ENCODE data around the gene MAB21L3.

Gene MAB21L3

GRCh38 chr1:116096013-116096618 lies 15.1 kb upstream of the MAB21L3 start:
- CTCF ChIA-PET = no interaction called here
- POLR2A ChIA-PET = no interaction called here

GRCh38 chr1:116097626-116098025 lies 13.6 kb upstream of the MAB21L3 start:
- no peaks in the 10 kb centered on the region for H3K27me3 ChIP-seq (replicated peaks in 2 of 5; ENCODE audit: control insufficient read depth in 4 of 5, insufficient read depth in 5 of 5, low read length in 4 of 5)
- H3K27ac ChIP-seq (ENCODE audit: insufficient read depth in 1 of 2, low read depth in 1 of 2, low read length in 2 of 2, poor library complexity in 1 of 2, severe bottlenecking in 2 of 2) = no peak overlapping the region
- no peak for DNase-seq
- H3K4me3 ChIP-seq (ENCODE audit: control insufficient read depth in 1 of 7, extremely low read depth in 1 of 7, insufficient read depth in 4 of 7, low read depth in 2 of 7, low read length in 6 of 7) = no peak overlapping the region
- no peaks in the 10 kb centered on the region for H3K4me1 ChIP-seq (ENCODE audit: control extremely low read depth in 1 of 4, control insufficient read depth in 4 of 4, insufficient read depth in 4 of 4, low read length in 3 of 4)
- ChIA-PET CTCF (no interaction called here), POLR2A (no interaction called here)
- no peaks in the 10 kb centered on the region for H3K36me3 ChIP-seq (ENCODE audit: control insufficient read depth in 4 of 4, insufficient read depth in 4 of 4, low read length in 3 of 4)
- peaks cover 0 to 23% (median 3%) of the 10 kb centered on the region in 5 experiments for H3K9me3 ChIP-seq (ENCODE audit: control extremely low read depth in 1 of 5, control insufficient read depth in 4 of 5, insufficient read depth in 2 of 5, low read depth in 1 of 5, low read length in 4 of 5)
- no CpG with 5 or more reads among the region's 1 CpG for WGBS (ENCODE audit: insufficient coverage)

More at GRCh38 chr1:116096013-116096618, 15.1 kb upstream of the MAB21L3 start:
- no CpG with 5 or more reads among the region's 1 CpG for WGBS (ENCODE audit: insufficient coverage)
- Histone ChIP-seq H3K27me3 (replicated peaks in 2 of 5; ENCODE audit: control insufficient read depth in 4 of 5, insufficient read depth in 5 of 5, low read length in 4 of 5) (no peaks in the 10 kb centered on the region), H3K4me1 (ENCODE audit: control extremely low read depth in 1 of 4, control insufficient read depth in 4 of 4, insufficient read depth in 4 of 4, low read length in 3 of 4) (no peaks in the 10 kb centered on the region), H3K27ac (ENCODE audit: insufficient read depth in 1 of 2, low read depth in 1 of 2, low read length in 2 of 2, poor library complexity in 1 of 2, severe bottlenecking in 2 of 2) (no peak overlapping the region), H3K36me3 (ENCODE audit: control insufficient read depth in 4 of 4, insufficient read depth in 4 of 4, low read length in 3 of 4) (no peaks in the 10 kb centered on the region), H3K9me3 (ENCODE audit: control extremely low read depth in 1 of 5, control insufficient read depth in 4 of 5, insufficient read depth in 2 of 5, low read depth in 1 of 5, low read length in 4 of 5) (peaks cover 0 to 39% (median 6%) of the 10 kb centered on the region in 5 experiments), H3K4me3 (ENCODE audit: control insufficient read depth in 1 of 7, extremely low read depth in 1 of 7, insufficient read depth in 4 of 7, low read depth in 2 of 7, low read length in 6 of 7) (no peak overlapping the region)
- no peak for DNase-seq

GRCh38 chr1:116099379-116099778 lies 11.8 kb upstream of the MAB21L3 start:
- ChIA-PET POLR2A (interaction anchor here (0.6 kb wide), 1 partner anchor 179 kb away, joined by 3 read pairs; no protein-coding TSS in a partner anchor), CTCF (interaction anchor here (0.9 kb wide), 1 partner anchor 69 kb away, joined by 3 read pairs; no protein-coding TSS in a partner anchor)
- no peak overlapping the region for H3K27ac ChIP-seq (ENCODE audit: insufficient read depth in 1 of 2, low read depth in 1 of 2, low read length in 2 of 2, poor library complexity in 1 of 2, severe bottlenecking in 2 of 2)
- no peak overlapping the region for H3K4me3 ChIP-seq (ENCODE audit: control insufficient read depth in 1 of 7, extremely low read depth in 1 of 7, insufficient read depth in 4 of 7, low read depth in 2 of 7, low read length in 6 of 7)
- no peak for DNase-seq
- H3K4me1 ChIP-seq (ENCODE audit: control extremely low read depth in 1 of 4, control insufficient read depth in 4 of 4, insufficient read depth in 4 of 4, low read length in 3 of 4) = no peaks in the 10 kb centered on the region
- H3K27me3 ChIP-seq (replicated peaks in 2 of 5; ENCODE audit: control insufficient read depth in 4 of 5, insufficient read depth in 5 of 5, low read length in 4 of 5) = no peaks in the 10 kb centered on the region
- H3K36me3 ChIP-seq (ENCODE audit: control insufficient read depth in 4 of 4, insufficient read depth in 4 of 4, low read length in 3 of 4) = no peaks in the 10 kb centered on the region
- peaks cover 0 to 15% (median 0%) of the 10 kb centered on the region in 5 experiments for H3K9me3 ChIP-seq (ENCODE audit: control extremely low read depth in 1 of 5, control insufficient read depth in 4 of 5, insufficient read depth in 2 of 5, low read depth in 1 of 5, low read length in 4 of 5)
- 95% methylated on average over 4 of the region's 4 CpGs for WGBS (ENCODE audit: insufficient coverage)

GRCh38 chr1:116099919-116100318 lies 11.3 kb upstream of the MAB21L3 start:
- POLR2A ChIA-PET = interaction anchor here (0.6 kb wide), 1 partner anchor 179 kb away, joined by 3 read pairs; no protein-coding TSS in a partner anchor
- CTCF ChIA-PET = no interaction called here
- no peaks in the 10 kb centered on the region for H3K4me1 ChIP-seq (ENCODE audit: control extremely low read depth in 1 of 4, control insufficient read depth in 4 of 4, insufficient read depth in 4 of 4, low read length in 3 of 4)
- 100% methylated on average over 2 of the region's 2 CpGs for WGBS (ENCODE audit: insufficient coverage)
- H3K36me3 ChIP-seq (ENCODE audit: control insufficient read depth in 4 of 4, insufficient read depth in 4 of 4, low read length in 3 of 4) = no peaks in the 10 kb centered on the region
- no peak for DNase-seq
- H3K27ac ChIP-seq (ENCODE audit: insufficient read depth in 1 of 2, low read depth in 1 of 2, low read length in 2 of 2, poor library complexity in 1 of 2, severe bottlenecking in 2 of 2) = no peak overlapping the region
- no peak overlapping the region for H3K4me3 ChIP-seq (ENCODE audit: control insufficient read depth in 1 of 7, extremely low read depth in 1 of 7, insufficient read depth in 4 of 7, low read depth in 2 of 7, low read length in 6 of 7)
- no peaks in the 10 kb centered on the region for H3K27me3 ChIP-seq (replicated peaks in 2 of 5; ENCODE audit: control insufficient read depth in 4 of 5, insufficient read depth in 5 of 5, low read length in 4 of 5)
- peaks cover 0 to 11% (median 0%) of the 10 kb centered on the region in 5 experiments for H3K9me3 ChIP-seq (ENCODE audit: control extremely low read depth in 1 of 5, control insufficient read depth in 4 of 5, insufficient read depth in 2 of 5, low read depth in 1 of 5, low read length in 4 of 5)

- ChIA-PET CTCF (no interaction called here), POLR2A (no interaction called here)
- Histone ChIP-seq H3K36me3 (ENCODE audit: control insufficient read depth in 4 of 4, insufficient read depth in 4 of 4, low read length in 3 of 4) (no peaks in the 10 kb centered on the region), H3K27me3 (replicated peaks in 2 of 5; ENCODE audit: control insufficient read depth in 4 of 5, insufficient read depth in 5 of 5, low read length in 4 of 5) (no peaks in the 10 kb centered on the region), H3K4me3 (ENCODE audit: control insufficient read depth in 1 of 7, extremely low read depth in 1 of 7, insufficient read depth in 4 of 7, low read depth in 2 of 7, low read length in 6 of 7) (no peak overlapping the region), H3K9me3 (ENCODE audit: control extremely low read depth in 1 of 5, control insufficient read depth in 4 of 5, insufficient read depth in 2 of 5, low read depth in 1 of 5, low read length in 4 of 5) (peaks cover 0 to 2% (median 0%) of the 10 kb centered on the region in 5 experiments), H3K27ac (ENCODE audit: insufficient read depth in 1 of 2, low read depth in 1 of 2, low read length in 2 of 2, poor library complexity in 1 of 2, severe bottlenecking in 2 of 2) (no peak overlapping the region), H3K4me1 (ENCODE audit: control extremely low read depth in 1 of 4, control insufficient read depth in 4 of 4, insufficient read depth in 4 of 4, low read length in 3 of 4) (no peaks in the 10 kb centered on the region)
- 97% methylated on average over 3 of the region's 3 CpGs for WGBS (ENCODE audit: insufficient coverage)
- DNase-seq = no peak
Measured at GRCh38 chr1:116104667-116105066, 6.5 kb upstream of the MAB21L3 start.

GRCh38 chr1:116105996-116106395 lies 5.2 kb upstream of the MAB21L3 start:
- CTCF ChIA-PET = interaction anchor here (0.6 kb wide), 1 partner anchor 310 kb away, joined by 3 read pairs; no protein-coding TSS in a partner anchor
- H3K4me1 ChIP-seq (ENCODE audit: control extremely low read depth in 1 of 4, control insufficient read depth in 4 of 4, insufficient read depth in 4 of 4, low read length in 3 of 4) = no peaks in the 10 kb centered on the region
- H3K9me3 ChIP-seq (ENCODE audit: control extremely low read depth in 1 of 5, control insufficient read depth in 4 of 5, insufficient read depth in 2 of 5, low read depth in 1 of 5, low read length in 4 of 5) = peaks cover 0 to 2% (median 0%) of the 10 kb centered on the region in 5 experiments
- WGBS (ENCODE audit: insufficient coverage) = 71% methylated on average over 1 of the region's 2 CpGs
- POLR2A ChIA-PET = no interaction called here
- no peak overlapping the region for H3K27ac ChIP-seq (ENCODE audit: insufficient read depth in 1 of 2, low read depth in 1 of 2, low read length in 2 of 2, poor library complexity in 1 of 2, severe bottlenecking in 2 of 2)
- no peak overlapping the region for H3K4me3 ChIP-seq (ENCODE audit: control insufficient read depth in 1 of 7, extremely low read depth in 1 of 7, insufficient read depth in 4 of 7, low read depth in 2 of 7, low read length in 6 of 7)
- no peak for DNase-seq
- no peaks in the 10 kb centered on the region for H3K27me3 ChIP-seq (replicated peaks in 2 of 5; ENCODE audit: control insufficient read depth in 4 of 5, insufficient read depth in 5 of 5, low read length in 4 of 5)
- H3K36me3 ChIP-seq (ENCODE audit: control insufficient read depth in 4 of 4, insufficient read depth in 4 of 4, low read length in 3 of 4) = no peaks in the 10 kb centered on the region

- ChIA-PET CTCF (no interaction called here), POLR2A (no interaction called here)
- DNase-seq = no peak
- H3K27ac ChIP-seq (ENCODE audit: insufficient read depth in 1 of 2, low read depth in 1 of 2, low read length in 2 of 2, poor library complexity in 1 of 2, severe bottlenecking in 2 of 2) = no peak overlapping the region
- peaks cover 0 to 2% (median 0%) of the 10 kb centered on the region in 4 experiments for H3K4me1 ChIP-seq (ENCODE audit: control extremely low read depth in 1 of 4, control insufficient read depth in 4 of 4, insufficient read depth in 4 of 4, low read length in 3 of 4)
- no peak overlapping the region for H3K4me3 ChIP-seq (ENCODE audit: control insufficient read depth in 1 of 7, extremely low read depth in 1 of 7, insufficient read depth in 4 of 7, low read depth in 2 of 7, low read length in 6 of 7)
- no peaks in the 10 kb centered on the region for H3K36me3 ChIP-seq (ENCODE audit: control insufficient read depth in 4 of 4, insufficient read depth in 4 of 4, low read length in 3 of 4)
- H3K9me3 ChIP-seq (ENCODE audit: control extremely low read depth in 1 of 5, control insufficient read depth in 4 of 5, insufficient read depth in 2 of 5, low read depth in 1 of 5, low read length in 4 of 5) = peaks cover 0 to 2% (median 0%) of the 10 kb centered on the region in 5 experiments
- no peaks in the 10 kb centered on the region for H3K27me3 ChIP-seq (replicated peaks in 2 of 5; ENCODE audit: control insufficient read depth in 4 of 5, insufficient read depth in 5 of 5, low read length in 4 of 5)
- WGBS (ENCODE audit: insufficient coverage) = 98% methylated on average over 4 of the region's 4 CpGs
Measured at GRCh38 chr1:116106646-116107045, 4.6 kb upstream of the MAB21L3 start.
